ENCODE results near the gene OR5C1.

- TF ChIP-seq CTCF (optimal IDR thresholded peaks at IDR 0.05 in 1 of 3, IDR thresholded peaks at IDR 0.05 in 1 of 3, conservative IDR thresholded peaks at IDR 0.05 in 1 of 3; ENCODE audit: extremely low read depth in 1 of 3, insufficient read depth in 2 of 3, low read length in 3 of 3), result no peak
- no peak for TF ChIP-seq EZH2 (IDR thresholded peaks at IDR 0.05; ENCODE audit: low read length)
These were observed 30.6 kb downstream of the OR5C1 start for GRCh38 chr9:122819326-122819725.

All from keratinocyte (primary cell).